GM12865 (cell line): ENCODE data around the gene PLSCR2.

Source experiments
- DNase-seq: peaks from one replicate; pipeline ENCODE4 v3.0.0; 2010; ENCODE audit warnings: low read depth
- H3K4me3 ChIP-seq: 2 replicates; pipeline ENCODE4 v1.5.1; 2011; ENCODE audit warnings: mild to moderate bottlenecking, low read depth, low read length, control low read depth
- CTCF ChIP-seq: IDR thresholded peaks from 2 replicates; pipeline ENCODE4 v1.5.1; 2011; ENCODE audit warnings: low read length, control low read depth, low read depth, inconsistent platforms; ENCODE audit not compliant: insufficient read depth; ENCODE audit errors: missing control alignments

The PLSCR2 gene

GRCh38 chr3:146469150-146470017, at the start of gene PLSCR2:
PLSCR2 (minus strand) TSS chr3:146469561; CDS start chr3:146459904, 9,657 bp downstream.
- no peak for TF ChIP-seq CTCF
- H3K4me3 ChIP-seq, result peak within 1 kb of the TSS; percentile 57
- DNase-seq, result peak; percentile 64

GRCh38 chr3:146517684-146518435, 48.5 kb upstream of the PLSCR2 start:
- DNase-seq, result no peak
- no peak overlapping the region for H3K4me3 ChIP-seq
- no peak for TF ChIP-seq CTCF

- DNase-seq, result no peak
- H3K4me3 ChIP-seq, result no peak overlapping the region
- no peak for TF ChIP-seq CTCF
Observed at GRCh38 chr3:146513386-146514051, 44.2 kb upstream of the PLSCR2 start.

- TF ChIP-seq CTCF, result no peak
- H3K4me3 ChIP-seq, result no peak overlapping the region
- no peak for DNase-seq
Observed at GRCh38 chr3:146511402-146512134, 42.2 kb upstream of the PLSCR2 start.

GRCh38 chr3:146507331-146508120, 38.2 kb upstream of the PLSCR2 start:
- DNase-seq, result no peak
- H3K4me3 ChIP-seq, result no peak overlapping the region
- TF ChIP-seq CTCF, result no peak
